D341Med (cell line): ENCODE results near the gene DNAJA2.
A peak's percentile ranks its signal among the peaks of the same experiment; 100 is the strongest.
"Not testable (repeated sequence)": the region's sequence is repeated elsewhere in the genome, so short reads cannot be mapped to it uniquely, and the experiment has no call there.

ENCODE experiments used
- DNase-seq: peaks from one replicate; pipeline ENCODE4 v3.0.0; 2012; ENCODE audit warnings: low spot score

DNAJA2 gene

GRCh38 chr16:46973207-46973995 is at the start of gene DNAJA2:
TSS of gene DNAJA2 (minus strand) at chr16:46973674. CDS start at chr16:46973572, 102 bp downstream.
- DNase-seq, result peak; percentile 95

DNA sequence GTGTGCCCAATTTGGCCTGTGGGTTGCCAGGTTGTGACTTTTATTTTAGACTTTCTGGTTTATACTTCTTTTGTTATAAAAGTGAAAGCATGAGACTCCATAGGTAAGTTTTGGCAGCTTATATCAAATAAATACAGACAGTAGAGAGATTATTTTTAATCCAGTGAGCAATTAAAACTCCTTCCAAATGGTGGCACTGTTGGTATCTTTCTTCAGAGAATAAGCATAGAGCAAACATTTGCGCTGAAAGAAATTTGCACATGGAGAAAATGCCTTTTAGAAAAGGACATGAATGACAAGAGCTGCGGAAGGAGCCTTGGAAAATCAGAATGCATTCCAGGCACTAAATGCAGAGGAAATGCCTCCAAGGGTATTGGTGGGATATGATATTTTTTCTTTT is 46.1 kb upstream of the DNAJA2 start:
- DNase-seq, result no peak

DNA sequence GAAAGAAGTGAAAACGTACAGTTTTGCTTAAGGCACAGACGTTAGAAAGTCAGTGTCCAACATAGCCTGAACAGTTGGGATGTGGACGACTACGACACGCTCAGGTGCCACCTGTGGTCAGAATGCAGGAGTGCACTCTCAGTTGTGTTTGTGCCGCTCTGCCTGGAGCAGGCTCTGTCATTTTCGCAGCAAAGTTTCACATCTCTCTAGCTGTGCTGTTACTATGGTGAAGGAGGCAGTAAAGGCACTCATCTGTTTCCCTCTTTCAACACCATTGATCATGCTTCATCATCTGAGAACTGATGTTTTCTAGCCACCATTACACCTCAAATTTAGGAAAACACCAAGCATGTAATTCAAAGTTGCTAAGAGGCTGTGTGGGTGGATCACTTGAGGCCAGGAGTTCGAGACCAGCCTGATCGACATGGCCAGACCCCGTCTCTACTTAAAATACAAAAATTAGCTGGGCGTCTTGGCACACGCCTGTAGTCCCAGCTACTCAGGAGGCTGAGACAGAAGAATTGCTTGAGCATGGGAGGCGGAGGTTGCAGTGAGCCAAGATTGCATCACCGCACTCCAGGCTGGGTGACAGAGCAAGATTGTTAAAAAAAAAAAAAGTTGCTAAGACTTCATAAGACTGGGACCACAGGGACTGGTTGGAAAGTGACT is 44.9 kb upstream of the DNAJA2 start:
- DNase-seq, result peak; percentile 61

GRCh38 chr16:47017636-47018035 is 44.2 kb upstream of the DNAJA2 start:
- no peak for DNase-seq

DNA sequence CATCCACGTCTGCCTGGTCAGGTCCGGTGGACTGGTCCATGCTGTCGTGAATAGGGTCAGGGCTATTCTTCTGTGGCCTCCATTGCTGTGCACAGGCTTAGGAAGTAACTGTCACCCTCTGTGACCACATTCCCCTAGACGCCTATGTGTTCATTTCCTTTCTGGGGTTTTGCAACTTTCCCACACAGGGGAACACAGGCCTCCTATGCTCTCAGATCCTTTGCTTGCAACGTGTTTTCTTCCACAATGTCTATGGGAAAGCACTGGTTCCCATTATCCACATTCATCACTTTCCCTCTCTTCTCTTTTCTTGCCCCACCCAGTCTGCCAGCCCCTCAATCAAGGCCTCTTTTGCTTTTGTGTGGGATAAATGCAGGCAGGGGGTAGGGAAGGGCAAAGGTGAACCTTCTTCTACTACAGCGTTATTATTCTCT is 43.2 kb upstream of the DNAJA2 start:
- DNase-seq, result no peak

- DNase-seq, result no peak
These were observed 40.4 kb upstream of the DNAJA2 start for GRCh38 chr16:47013910-47014309.

DNA sequence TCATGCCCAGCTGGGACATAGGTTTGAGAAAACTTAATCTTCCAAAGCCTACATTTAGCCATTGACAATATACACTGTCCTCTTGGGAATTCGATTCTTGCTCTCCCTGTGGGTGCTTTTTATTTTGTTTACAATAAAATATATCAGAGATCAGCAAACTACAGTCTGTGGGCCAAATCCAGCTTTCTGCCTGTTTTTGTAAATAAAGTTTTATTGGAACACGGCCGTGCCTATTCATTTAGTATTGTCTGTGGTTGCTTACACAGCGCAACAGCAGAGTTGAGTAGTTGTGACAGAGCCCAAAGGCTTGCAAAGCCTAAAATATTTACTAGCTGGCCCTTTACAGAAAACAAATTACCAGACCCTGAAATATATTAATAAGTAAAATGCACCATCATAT is 39.7 kb upstream of the DNAJA2 start:
- no peak for DNase-seq

GRCh38 chr16:47010812-47011211 is 37.3 kb upstream of the DNAJA2 start:
- DNase-seq, result not testable (repeated sequence)

GRCh38 chr16:47008612-47009011 is 35.1 kb upstream of the DNAJA2 start:
- no peak for DNase-seq

GRCh38 chr16:47008174-47008573 is 34.7 kb upstream of the DNAJA2 start:
- no peak for DNase-seq

DNA sequence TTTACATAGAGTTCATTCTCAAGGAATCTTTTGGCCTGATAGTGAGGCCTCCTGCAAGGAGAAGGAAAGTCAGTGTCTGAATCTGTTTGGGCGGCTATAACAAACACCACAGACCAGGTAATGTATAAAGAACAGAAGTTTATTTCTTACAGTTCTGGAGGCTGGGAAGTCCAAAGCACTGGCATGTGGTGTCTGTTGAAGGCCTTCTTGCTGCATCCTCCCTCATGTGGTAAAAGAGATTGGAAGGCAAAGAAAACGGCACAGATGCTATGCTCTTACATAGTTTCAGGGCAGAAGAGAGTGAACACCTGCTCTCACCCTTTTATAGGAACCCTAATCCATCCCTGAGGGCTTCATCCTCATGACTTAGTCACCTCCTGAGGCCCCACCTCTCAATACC is 31.2 kb upstream of the DNAJA2 start:
- DNase-seq, result no peak

- DNase-seq, result not testable (repeated sequence)
These were observed 26.6 kb upstream of the DNAJA2 start for GRCh38 chr16:47000066-47000465.

GRCh38 chr16:46997844-46998243 is 24.4 kb upstream of the DNAJA2 start:
- DNase-seq, result no peak

DNA sequence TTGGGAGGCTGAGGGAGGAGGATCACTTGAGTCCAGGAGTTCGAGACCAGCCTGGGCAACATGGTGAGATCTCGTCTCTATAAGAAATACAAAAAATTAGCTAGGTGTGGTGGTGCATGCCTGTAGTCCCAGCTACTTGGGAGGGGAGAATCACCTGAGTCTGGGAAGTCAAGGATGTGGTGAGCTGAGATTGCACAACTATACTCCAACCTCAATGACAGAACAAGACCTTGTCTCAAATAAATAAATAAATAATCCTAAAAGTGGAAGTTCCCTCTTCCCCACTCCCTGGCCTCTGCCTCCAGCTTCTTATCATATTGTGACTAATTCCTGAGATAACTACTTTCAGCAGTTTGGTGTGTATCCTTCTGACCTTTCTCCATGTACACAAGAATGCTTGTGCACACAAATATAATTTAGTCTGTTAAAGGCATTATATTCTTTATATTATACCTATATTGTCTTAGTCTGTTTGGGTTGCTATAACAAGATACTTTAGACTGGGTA is 23.5 kb upstream of the DNAJA2 start:
- no peak for DNase-seq

DNA sequence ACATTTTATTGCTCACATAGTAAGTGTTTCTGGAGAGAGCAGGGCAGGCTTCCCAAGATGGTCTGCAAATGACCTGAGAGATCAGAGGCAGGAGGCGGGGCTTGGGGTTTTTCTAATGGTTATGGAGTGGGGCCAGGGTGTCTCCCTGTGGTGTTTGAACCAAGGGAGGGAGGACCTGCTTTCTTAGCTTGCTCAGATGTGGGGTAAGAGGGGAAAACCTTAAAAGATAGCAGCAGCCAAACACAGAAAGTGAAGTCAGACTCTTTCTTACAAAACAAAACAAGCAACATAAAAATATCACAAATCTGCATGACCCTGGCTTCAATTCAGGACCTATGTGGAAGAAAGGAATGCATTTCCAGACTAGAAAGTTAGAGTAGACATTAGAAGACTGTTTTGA is 22.9 kb upstream of the DNAJA2 start:
- no peak for DNase-seq

GRCh38 chr16:46991729-46992704 is 18.5 kb upstream of the DNAJA2 start:
- no peak for DNase-seq

GRCh38 chr16:46986896-46987295 is 13.4 kb upstream of the DNAJA2 start:
- no peak for DNase-seq

DNA sequence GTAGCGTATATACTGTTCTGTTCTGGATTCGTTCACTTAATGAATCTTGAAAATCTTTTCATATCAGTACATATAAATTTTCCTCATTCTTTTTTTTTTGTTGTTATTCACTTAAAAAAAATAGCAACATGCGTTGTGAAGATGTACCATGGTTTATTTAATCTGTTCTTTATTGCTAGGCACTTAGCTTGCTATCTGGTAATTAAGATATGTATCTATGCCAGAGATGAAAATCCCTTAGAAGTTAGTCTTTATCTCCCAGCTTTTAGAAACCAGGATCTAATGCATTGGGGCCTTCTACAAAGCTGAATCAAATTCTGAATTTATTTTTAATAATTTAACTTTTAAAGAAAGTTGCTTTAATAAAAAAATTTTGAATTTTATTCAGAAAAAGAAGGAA is 13.0 kb upstream of the DNAJA2 start:
- DNase-seq, result no peak

GRCh38 chr16:46982335-46982734 is 8.9 kb upstream of the DNAJA2 start:
- no peak for DNase-seq

- no peak for DNase-seq
These were observed 7.5 kb upstream of the DNAJA2 start for GRCh38 chr16:46980926-46981325.

- DNase-seq, result no peak
These were observed 3.1 kb upstream of the DNAJA2 start for GRCh38 chr16:46976550-46976949.

- DNase-seq, result no peak
These were observed 2.5 kb upstream of the DNAJA2 start for GRCh38 chr16:46975908-46976470.
